Dendritic cell treated with granulocyte-macrophage colony-stimulating factor and Interleukin-4, amounts not matched to agents 40 ng/mL and 50 ng/mL, for 4 days (primary cell): ENCODE data around the gene LENEP.

ENCODE experiments used
- H3K27ac Mint-ChIP-seq: one replicate; pipeline ENCODE4 v1.8.0; 2022; ENCODE audit warnings: mild to moderate bottlenecking, mixed read lengths
- H3K27me3 Mint-ChIP-seq: one replicate; pipeline ENCODE4 v1.8.0; 2022; ENCODE audit warnings: mild to moderate bottlenecking, mixed read lengths
- H3K36me3 Mint-ChIP-seq: one replicate; pipeline ENCODE4 v1.8.0; 2022; ENCODE audit warnings: low read depth, mixed read lengths
- H3K4me1 Mint-ChIP-seq: one replicate; pipeline ENCODE4 v1.8.0; 2022; ENCODE audit warnings: low read depth, mixed read lengths
- H3K4me3 Mint-ChIP-seq: one replicate; pipeline ENCODE4 v1.8.0; 2022; ENCODE audit warnings: mild to moderate bottlenecking, moderate library complexity, mixed read lengths
- H3K9me3 Mint-ChIP-seq: one replicate; pipeline ENCODE4 v1.8.0; 2022; ENCODE audit warnings: mixed read lengths
- intact Hi-C: fragments of 100-400 bp; cut with micrococcal nuclease; formaldehyde crosslinking; loops from one replicate; pipeline ENCODE4 v1.15.0; 2022

Gene LENEP

DNA sequence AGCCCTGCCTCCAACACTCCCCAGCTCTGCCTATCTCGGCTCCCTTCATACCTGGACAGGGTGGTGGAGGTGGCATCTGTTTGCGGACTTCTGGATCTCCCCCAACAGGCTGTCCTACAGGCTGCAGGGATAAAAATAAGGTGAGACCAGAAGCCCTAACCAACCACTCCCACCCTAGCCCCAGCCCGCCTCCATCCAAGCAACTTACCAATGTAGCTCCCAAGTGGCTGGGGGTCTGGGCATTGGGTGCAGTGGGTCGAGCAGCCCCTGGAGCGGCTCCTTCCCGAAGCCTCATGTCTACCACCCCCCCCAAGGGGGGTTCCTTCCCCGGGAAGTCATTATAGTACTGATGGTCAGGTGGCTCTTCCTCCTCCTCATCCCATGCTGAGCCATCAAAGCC lies 27.3 kb upstream of the LENEP start:
- intact Hi-C loops: loop anchor here (10.0 kb wide), 1 partner anchor 119 kb away; no protein-coding TSS in a partner anchor
- no peak overlapping the region for H3K27ac Mint-ChIP-seq
- no peaks in the 10 kb centered on the region for H3K27me3 Mint-ChIP-seq
- no peak overlapping the region for H3K4me3 Mint-ChIP-seq
- peaks cover 86% of the 10 kb centered on the region for H3K36me3 Mint-ChIP-seq
- no peaks in the 10 kb centered on the region for H3K9me3 Mint-ChIP-seq
- H3K4me1 Mint-ChIP-seq: peaks cover 29% of the 10 kb centered on the region

- Mint-ChIP-seq H3K36me3 (peaks cover 94% of the 10 kb centered on the region), H3K4me3 (no peak overlapping the region), H3K27me3 (no peaks in the 10 kb centered on the region), H3K4me1 (peaks cover 23% of the 10 kb centered on the region), H3K27ac (no peak overlapping the region), H3K9me3 (no peaks in the 10 kb centered on the region)
- intact Hi-C loops: loop anchor here (10.0 kb wide), 1 partner anchor 117 kb away; no protein-coding TSS in a partner anchor
These were observed 25.9 kb upstream of the LENEP start for GRCh38 chr1:154967331-154967950.

DNA sequence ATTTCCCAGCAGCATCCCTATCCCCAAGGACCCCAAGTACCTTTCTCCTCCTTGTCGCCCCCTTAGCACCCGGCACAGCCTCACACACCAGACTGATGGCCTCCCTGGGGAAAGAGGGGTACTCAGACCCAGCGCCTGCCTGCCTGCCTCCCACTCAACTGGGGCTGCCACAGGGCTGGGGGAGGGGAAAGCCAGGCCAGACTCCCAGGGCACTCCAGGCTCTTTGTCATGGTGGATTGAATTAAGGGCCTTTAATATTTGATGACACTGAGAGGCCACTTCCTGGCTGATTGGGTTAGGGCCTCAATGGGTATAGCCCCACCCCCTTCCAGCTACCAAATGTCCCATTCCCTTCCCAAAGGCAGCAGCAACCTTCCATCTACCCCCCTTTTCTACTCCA lies 24.7 kb upstream of the LENEP start:
- no peaks in the 10 kb centered on the region for H3K9me3 Mint-ChIP-seq
- H3K4me1 Mint-ChIP-seq: peaks cover 11% of the 10 kb centered on the region
- H3K4me3 Mint-ChIP-seq: no peak overlapping the region
- H3K36me3 Mint-ChIP-seq: peaks cover 87% of the 10 kb centered on the region
- no peaks in the 10 kb centered on the region for H3K27me3 Mint-ChIP-seq
- H3K27ac Mint-ChIP-seq: peak overlapping the region; percentile 52
- intact Hi-C loops: loop anchor here (10.0 kb wide), 1 partner anchor 116 kb away; no protein-coding TSS in a partner anchor

DNA sequence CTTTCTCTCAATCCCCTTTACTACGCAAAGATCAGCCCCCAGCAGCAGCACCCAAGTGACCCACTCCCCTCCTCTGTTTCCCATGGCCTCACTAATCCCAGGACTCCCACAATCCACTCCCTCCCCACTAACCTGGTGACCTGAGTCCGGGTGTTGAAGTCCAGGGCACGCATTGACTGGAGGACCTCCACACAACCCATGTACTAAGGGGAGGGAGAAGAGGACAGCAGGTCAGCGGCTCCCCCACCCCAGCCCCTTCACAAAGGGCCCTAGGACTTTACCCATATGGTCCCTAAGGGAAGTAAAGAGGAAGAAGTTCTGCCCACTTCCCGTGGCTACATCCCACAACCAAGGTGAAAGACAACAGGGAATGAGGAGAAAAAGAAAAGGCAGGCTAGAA lies 24.1 kb upstream of the LENEP start:
- Mint-ChIP-seq H3K27ac (peak overlapping the region; percentile 26), H3K36me3 (peaks cover 81% of the 10 kb centered on the region), H3K27me3 (no peaks in the 10 kb centered on the region), H3K4me1 (peaks cover 7% of the 10 kb centered on the region), H3K4me3 (peak overlapping the region; percentile 37), H3K9me3 (no peaks in the 10 kb centered on the region)
- intact Hi-C loops: loop anchor here (10.0 kb wide), 1 partner anchor 116 kb away; no protein-coding TSS in a partner anchor

DNA sequence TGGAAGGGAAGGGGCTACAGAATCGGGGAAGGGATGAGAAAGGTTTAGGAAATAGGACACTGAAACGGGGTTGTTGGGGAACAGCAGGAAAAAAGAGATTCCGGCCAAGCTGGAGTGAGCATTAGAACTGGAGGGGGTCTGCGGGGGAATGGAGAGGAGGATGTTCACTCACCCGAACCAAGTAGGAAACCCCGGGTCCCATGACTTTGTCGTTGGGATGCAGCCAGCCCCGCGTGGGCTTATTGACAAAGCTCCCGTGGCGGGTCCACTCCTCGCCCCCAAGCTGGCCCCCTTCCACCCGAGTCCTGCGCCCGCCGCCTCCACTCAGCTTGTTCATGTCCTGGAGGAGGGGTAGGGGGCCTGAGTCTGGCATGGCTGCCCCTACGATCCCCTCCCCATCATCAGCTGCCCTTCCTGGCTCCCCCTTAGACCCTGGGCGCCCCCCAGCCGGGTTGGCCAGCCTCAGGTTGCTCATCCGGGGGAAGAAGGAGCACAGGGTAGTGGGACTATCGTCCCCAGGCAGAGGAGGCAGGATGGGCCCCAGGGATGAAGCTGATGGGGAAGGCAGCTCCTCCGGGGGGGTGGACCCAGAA lies 23.4 kb upstream of the LENEP start:
- peaks cover 74% of the 10 kb centered on the region for H3K36me3 Mint-ChIP-seq
- H3K4me3 Mint-ChIP-seq: peak overlapping the region; percentile 80
- H3K4me1 Mint-ChIP-seq: peaks cover 7% of the 10 kb centered on the region
- H3K9me3 Mint-ChIP-seq: no peaks in the 10 kb centered on the region
- no peaks in the 10 kb centered on the region for H3K27me3 Mint-ChIP-seq
- intact Hi-C loops: loop anchor here (5.0 to 10.0 kb wide), 2 partner anchors 37 to 115 kb away; no protein-coding TSS in a partner anchor
- H3K27ac Mint-ChIP-seq: peak overlapping the region; percentile 26

DNA sequence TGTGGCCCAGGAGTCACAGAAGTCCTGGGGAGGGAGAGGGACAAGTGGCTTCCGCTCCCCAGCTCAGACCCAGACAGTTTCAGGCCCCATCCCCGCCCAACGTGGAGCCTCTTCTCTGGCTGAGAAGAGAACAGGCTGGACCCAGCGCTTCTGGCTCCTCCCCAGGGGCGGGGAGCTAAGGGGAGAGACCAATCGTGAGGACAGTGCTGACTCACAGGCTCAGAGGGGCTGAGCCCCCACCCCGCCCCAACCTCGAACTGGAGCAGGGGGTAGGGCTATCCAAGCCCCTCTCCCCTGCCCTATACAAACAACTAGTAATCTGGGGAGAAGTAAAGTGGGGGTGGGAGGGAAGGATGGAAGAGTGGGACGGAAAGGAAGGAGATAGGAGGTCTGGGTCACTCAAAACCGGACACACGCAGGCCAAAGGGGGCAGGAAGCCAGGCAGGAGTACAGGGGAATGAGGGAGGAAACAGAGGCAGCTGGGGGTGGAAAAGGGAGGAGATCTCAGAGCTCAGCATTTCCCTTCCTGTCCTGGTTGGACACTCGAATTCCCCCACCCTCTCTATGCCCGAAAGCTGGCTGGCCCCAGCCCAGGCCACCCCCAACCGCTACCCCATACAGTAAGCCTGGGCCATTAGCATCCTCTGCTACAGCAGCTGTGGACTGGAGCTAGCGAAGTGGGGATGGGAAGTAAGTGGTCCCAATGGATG lies 22.6 kb upstream of the LENEP start, which contains the start of gene SHC1:
Gene SHC1, minus strand, starts transcription at position 117 of the 710 bp plus-strand sequence. CDS start 221 bp downstream, outside the sequence.
- intact Hi-C loops: loop anchor here (5.0 kb wide), 1 partner anchor 37 kb away; no protein-coding TSS in a partner anchor
- H3K4me3 Mint-ChIP-seq: peak within 1 kb of the TSS; percentile 80
- H3K36me3 Mint-ChIP-seq: peaks cover 66% of the 10 kb centered on the region

GRCh38 chr1:154971341-154971998 lies 21.9 kb upstream of the LENEP start:
- intact Hi-C loops: loop anchor here (5.0 kb wide), 1 partner anchor 36 kb away; no protein-coding TSS in a partner anchor
- Mint-ChIP-seq H3K27me3 (no peaks in the 10 kb centered on the region), H3K4me3 (peak overlapping the region; percentile 80), H3K4me1 (no peaks in the 10 kb centered on the region), H3K27ac (no peak overlapping the region), H3K36me3 (peaks cover 59% of the 10 kb centered on the region), H3K9me3 (no peaks in the 10 kb centered on the region)

More for the DNA sequence above, 22.6 kb upstream of the LENEP start, which contains the start of gene SHC1:
- H3K9me3 Mint-ChIP-seq: no peaks in the 10 kb centered on the region
- no peaks in the 10 kb centered on the region for H3K27me3 Mint-ChIP-seq
- H3K27ac Mint-ChIP-seq: peak within 1 kb of the TSS; percentile 26
- H3K4me1 Mint-ChIP-seq: no peaks in the 10 kb centered on the region

DNA sequence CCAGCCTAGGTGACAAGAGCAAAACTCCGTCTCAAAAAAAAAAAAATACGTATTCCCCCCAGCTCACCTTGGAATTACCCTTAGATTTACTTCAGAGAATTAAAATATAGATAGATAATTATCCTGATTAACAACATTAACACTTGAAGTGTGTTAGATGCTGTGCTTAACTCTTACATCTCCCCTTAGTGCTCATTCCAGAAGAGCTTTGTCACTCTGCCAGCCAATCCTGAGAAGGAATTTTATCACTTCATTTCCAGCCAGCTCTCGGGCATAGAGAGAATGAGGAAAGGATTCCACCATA lies 21.2 kb upstream of the LENEP start:
- intact Hi-C loops: loop anchor here (5.0 kb wide), 1 partner anchor 35 kb away; no protein-coding TSS in a partner anchor
- H3K27ac Mint-ChIP-seq: no peak overlapping the region
- H3K36me3 Mint-ChIP-seq: peaks cover 52% of the 10 kb centered on the region
- H3K4me3 Mint-ChIP-seq: no peak overlapping the region
- no peaks in the 10 kb centered on the region for H3K4me1 Mint-ChIP-seq
- no peaks in the 10 kb centered on the region for H3K9me3 Mint-ChIP-seq
- H3K27me3 Mint-ChIP-seq: no peaks in the 10 kb centered on the region

- H3K4me1 Mint-ChIP-seq: no peaks in the 10 kb centered on the region
- H3K4me3 Mint-ChIP-seq: no peak overlapping the region
- no peaks in the 10 kb centered on the region for H3K27me3 Mint-ChIP-seq
- peaks cover 47% of the 10 kb centered on the region for H3K36me3 Mint-ChIP-seq
- intact Hi-C loops: loop anchor here (5.0 kb wide), 1 partner anchor 35 kb away; no protein-coding TSS in a partner anchor
- H3K9me3 Mint-ChIP-seq: no peaks in the 10 kb centered on the region
- no peak overlapping the region for H3K27ac Mint-ChIP-seq
These were observed 20.7 kb upstream of the LENEP start for GRCh38 chr1:154972517-154973343.

DNA sequence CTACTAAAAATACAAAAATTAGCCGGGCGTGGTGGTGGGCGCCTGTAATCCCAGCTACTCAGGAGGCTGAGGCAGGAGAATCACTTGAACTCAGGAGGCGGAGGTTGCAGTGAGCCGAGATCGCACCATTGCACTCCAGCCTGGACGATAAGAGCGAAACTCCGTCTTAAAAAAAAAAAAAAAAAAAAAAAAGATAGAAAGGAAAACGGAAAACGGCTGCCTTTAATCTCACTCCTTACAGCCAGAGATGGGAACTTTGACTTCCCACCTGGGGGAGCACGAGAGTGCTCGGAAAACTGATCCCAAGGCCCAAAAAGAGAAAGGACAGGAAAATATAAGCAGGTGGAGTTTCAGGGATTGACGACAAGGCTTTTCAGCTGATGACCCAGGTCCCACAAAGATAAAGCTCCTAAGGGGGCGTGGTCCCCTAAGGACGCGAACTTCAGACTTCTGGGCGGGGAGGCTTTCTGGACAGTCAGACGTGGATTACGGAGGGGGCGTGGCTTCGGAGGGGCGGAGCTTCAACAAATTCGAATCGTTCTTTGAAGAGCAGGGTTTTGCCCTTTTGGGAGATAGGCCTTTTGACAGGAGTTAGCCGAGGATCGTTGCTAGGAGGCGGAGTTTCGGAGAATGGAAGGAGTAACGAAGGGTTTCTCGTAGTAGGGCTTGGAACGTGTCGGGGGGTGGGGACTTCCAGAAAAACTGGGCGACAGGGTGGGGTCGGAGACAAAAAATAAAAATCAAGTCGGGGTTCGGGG lies 19.9 kb upstream of the LENEP start:
- intact Hi-C loops: loop anchor here (1.0 to 5.0 kb wide), 3 partner anchors 34 to 78 kb away; partner anchors contain the start of gene ADAM15
- peaks cover 39% of the 10 kb centered on the region for H3K36me3 Mint-ChIP-seq
- no peaks in the 10 kb centered on the region for H3K27me3 Mint-ChIP-seq
- no peaks in the 10 kb centered on the region for H3K4me1 Mint-ChIP-seq
- H3K27ac Mint-ChIP-seq: no peak overlapping the region
- H3K4me3 Mint-ChIP-seq: no peak overlapping the region
- no peaks in the 10 kb centered on the region for H3K9me3 Mint-ChIP-seq

DNA sequence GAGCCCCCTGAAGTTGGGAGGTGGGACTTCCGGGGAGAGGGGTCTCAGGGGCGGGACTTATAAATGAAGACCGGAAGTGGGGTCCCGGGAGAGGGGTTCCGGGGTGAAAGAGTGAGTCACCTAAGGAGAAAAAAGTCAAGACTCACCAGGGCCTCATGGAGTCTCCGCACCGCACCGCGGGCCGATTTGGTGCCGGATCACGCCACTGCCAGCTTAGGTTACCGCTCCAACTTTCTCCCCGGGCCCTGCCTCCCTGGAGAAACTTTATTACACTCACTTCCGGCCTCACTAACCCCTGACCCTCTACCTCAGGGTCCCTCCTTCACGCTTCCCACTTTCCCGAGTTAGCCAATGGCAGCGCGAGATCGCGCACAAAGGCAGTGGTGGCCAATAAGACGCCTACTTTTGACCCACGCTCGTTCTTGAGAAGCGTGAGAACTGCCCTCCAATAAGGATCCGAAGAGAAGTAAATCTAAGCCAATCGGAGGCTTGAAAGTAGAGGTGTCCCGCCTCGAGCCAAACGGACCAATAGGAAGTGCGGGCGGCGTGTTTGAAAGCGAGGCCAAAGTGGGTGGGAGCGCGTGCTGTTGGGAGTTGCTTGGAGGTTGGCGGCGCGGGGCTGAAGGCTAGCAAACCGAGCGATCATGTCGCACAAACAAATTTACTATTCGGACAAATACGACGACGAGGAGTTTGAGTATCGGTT lies 19.1 kb upstream of the LENEP start, which contains the start of gene CKS1B:
Gene CKS1B, plus strand, starts transcription at position 580 of the 706 bp plus-strand sequence. Its CDS starts 65 bp downstream, at position 645.
- no peaks in the 10 kb centered on the region for H3K4me1 Mint-ChIP-seq
- intact Hi-C loops: loop anchor here (1.0 to 5.0 kb wide), 3 partner anchors 33 to 77 kb away; partner anchors contain the start of gene ADAM15
- no peak within 1 kb of the TSS for H3K4me3 Mint-ChIP-seq
- no peaks in the 10 kb centered on the region for H3K27me3 Mint-ChIP-seq
- no peak within 1 kb of the TSS for H3K27ac Mint-ChIP-seq
- H3K9me3 Mint-ChIP-seq: no peaks in the 10 kb centered on the region
- peaks cover 33% of the 10 kb centered on the region for H3K36me3 Mint-ChIP-seq
